Lower leg skin (tissue), 3 donors: ENCODE measurements around the gene SFR1.

Experiments used
- POLR2A ChIP-seq, 2 donors: fragments of 450-650 bp; IDR thresholded peaks; one replicate each; pipeline ENCODE4 v1.6.1; 2016 to 2017; ENCODE audit warnings: antibody characterized with exemption in 2 of 2, mild to moderate bottlenecking in 1 of 2, moderate library complexity in 1 of 2
- TF ChIP-seq, protein P1 (sequence below), 3 donors: fragments of 450-650 bp; IDR thresholded peaks; one replicate each; pipeline ENCODE4 v1.5.1; 2016; ENCODE audit warnings: antibody characterized with exemption in 3 of 3, mild to moderate bottlenecking in 3 of 3, moderate library complexity in 2 of 3

DNA sequence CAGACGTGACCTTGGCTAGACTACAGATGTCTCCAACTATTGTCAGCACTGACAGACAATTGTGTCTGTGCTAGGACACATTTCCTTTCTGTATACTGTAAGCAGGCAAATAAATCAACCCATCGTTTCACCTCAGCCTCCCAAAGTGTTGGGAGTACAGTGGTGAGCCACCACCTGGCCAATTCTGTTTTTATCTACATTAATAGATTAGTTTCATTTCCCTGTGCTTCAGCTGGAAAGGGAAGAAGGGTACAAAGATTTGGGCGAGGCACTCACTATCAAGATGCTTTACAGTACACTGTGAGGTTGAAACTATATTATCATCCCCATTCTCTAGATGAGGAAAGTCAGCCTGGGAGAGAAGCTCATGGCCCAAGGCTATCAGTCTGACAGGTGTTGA is 21.9 kb downstream of the SFR1 start:
- TF ChIP-seq, protein P1, sequence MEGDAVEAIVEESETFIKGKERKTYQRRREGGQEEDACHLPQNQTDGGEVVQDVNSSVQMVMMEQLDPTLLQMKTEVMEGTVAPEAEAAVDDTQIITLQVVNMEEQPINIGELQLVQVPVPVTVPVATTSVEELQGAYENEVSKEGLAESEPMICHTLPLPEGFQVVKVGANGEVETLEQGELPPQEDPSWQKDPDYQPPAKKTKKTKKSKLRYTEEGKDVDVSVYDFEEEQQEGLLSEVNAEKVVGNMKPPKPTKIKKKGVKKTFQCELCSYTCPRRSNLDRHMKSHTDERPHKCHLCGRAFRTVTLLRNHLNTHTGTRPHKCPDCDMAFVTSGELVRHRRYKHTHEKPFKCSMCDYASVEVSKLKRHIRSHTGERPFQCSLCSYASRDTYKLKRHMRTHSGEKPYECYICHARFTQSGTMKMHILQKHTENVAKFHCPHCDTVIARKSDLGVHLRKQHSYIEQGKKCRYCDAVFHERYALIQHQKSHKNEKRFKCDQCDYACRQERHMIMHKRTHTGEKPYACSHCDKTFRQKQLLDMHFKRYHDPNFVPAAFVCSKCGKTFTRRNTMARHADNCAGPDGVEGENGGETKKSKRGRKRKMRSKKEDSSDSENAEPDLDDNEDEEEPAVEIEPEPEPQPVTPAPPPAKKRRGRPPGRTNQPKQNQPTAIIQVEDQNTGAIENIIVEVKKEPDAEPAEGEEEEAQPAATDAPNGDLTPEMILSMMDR (IDR thresholded peaks at IDR 0.05) = no peak
- TF ChIP-seq POLR2A (IDR thresholded peaks at IDR 0.05) = no peak
